IMR-90 (cell line): ENCODE data around the gene ERGIC1. TPM values are rescaled to one million over a fixed set of nuclear protein-coding genes. Genes with fewer than 3 reads are reported as not detected.
A peak's percentile ranks its signal among the peaks of the same experiment; 100 is the strongest.

Source experiments
- ATAC-seq: fragments of 200-7000 bp; cut with Tn5 transposase; 2 replicates; pipeline ENCODE4 v1.9.1; 2020; ENCODE audit warnings: low read depth, mild to moderate bottlenecking, moderate library complexity
- BruUV-seq: library from RNA; stranded (reverse); fragments of 400-500 nt; replicated peaks from 2 replicates; lab custom pipeline; 2021; lab: Mats Ljungman, UMichigan
- CTCF ChIA-PET: fragments of 300-600 bp; formaldehyde crosslinking; extraction: SDS; loops from one replicate; lab custom pipeline; 2021; ENCODE audit warnings: antibody characterized with exemption; lab: Yijun Ruan, JAX
- POLR2A ChIA-PET: fragments of 300-600 bp; sonication (Branson Sonifier 250); formaldehyde crosslinking; loops from one replicate; lab custom pipeline; 2022; ENCODE audit warnings: antibody characterized with exemption; ENCODE audit not compliant: unreplicated experiment; lab: Charles Lee
- DNase-seq: peaks from one replicate; pipeline ENCODE4 v3.0.0; 2013
- H2AFZ ChIP-seq: replicated peaks from 2 replicates; pipeline ENCODE3; 2013; ENCODE audit warnings: low read length, mild to moderate bottlenecking; ENCODE audit not compliant: poor library complexity
- H2AK5ac ChIP-seq: 2 replicates; pipeline ENCODE4 v1.6.1; 2013; ENCODE audit warnings: low read depth, low read length, inconsistent platforms
- H2AK9ac ChIP-seq: replicated peaks from 2 replicates; pipeline ENCODE3; 2013; ENCODE audit warnings: mild to moderate bottlenecking, low read depth, low read length, moderate library complexity; ENCODE audit not compliant: poor library complexity
- H2BK120ac ChIP-seq: 2 replicates; pipeline ENCODE4 v1.6.1; 2013; ENCODE audit warnings: low read depth, low read length, inconsistent platforms
- H2BK15ac ChIP-seq: 3 replicates; pipeline ENCODE4 v1.6.1; 2013; ENCODE audit warnings: low read depth, low read length, inconsistent platforms
- H2BK20ac ChIP-seq: 2 replicates; pipeline ENCODE4 v1.6.1; 2013; ENCODE audit warnings: low read depth, mild to moderate bottlenecking, inconsistent platforms, low read length, moderate library complexity
- H2BK5ac ChIP-seq: 2 replicates; pipeline ENCODE4 v1.6.1; 2013; ENCODE audit warnings: mild to moderate bottlenecking, low read depth, low read length, inconsistent platforms; ENCODE audit not compliant: poor library complexity, severe bottlenecking
- H3K14ac ChIP-seq: replicated peaks from 2 replicates; pipeline ENCODE4 v1.6.1; 2013; ENCODE audit warnings: low read depth, low read length, inconsistent platforms
- H3K18ac ChIP-seq: 2 replicates; pipeline ENCODE4 v1.6.1; 2013; ENCODE audit warnings: low read depth, low read length, control low read depth
- H3K23ac ChIP-seq: 2 replicates; pipeline ENCODE4 v1.6.1; 2013; ENCODE audit warnings: low read depth, low read length, inconsistent platforms
- H3K27ac ChIP-seq: 2 replicates; pipeline ENCODE4 v1.5.1; 2013; ENCODE audit warnings: mild to moderate bottlenecking, control low read depth, low read length; ENCODE audit not compliant: insufficient read depth
- H3K27me3 ChIP-seq: 2 replicates; pipeline ENCODE4 v1.6.1; 2013; ENCODE audit warnings: low read length; ENCODE audit not compliant: control insufficient read depth, insufficient read depth
- H3K36me3 ChIP-seq: 2 replicates; pipeline ENCODE4 v1.6.1; 2013; ENCODE audit warnings: low read length, mixed read lengths; ENCODE audit not compliant: control insufficient read depth, insufficient read depth
- H3K4ac ChIP-seq: 2 replicates; pipeline ENCODE4 v1.6.1; 2013; ENCODE audit warnings: low read depth, low read length, inconsistent platforms
- H3K4me1 ChIP-seq: 2 replicates; pipeline ENCODE4 v1.6.1; 2013; ENCODE audit warnings: low read length, mixed read lengths; ENCODE audit not compliant: control insufficient read depth, insufficient read depth
- H3K4me2 ChIP-seq: 2 replicates; pipeline ENCODE4 v1.6.1; 2013; ENCODE audit warnings: low read depth, mild to moderate bottlenecking, control low read depth, low read length, moderate library complexity
- H3K4me3 ChIP-seq: 2 replicates; pipeline ENCODE4 v1.5.1; 2013; ENCODE audit warnings: low read depth, mild to moderate bottlenecking, control low read depth, low read length, moderate library complexity; ENCODE audit not compliant: insufficient read depth
- H3K56ac ChIP-seq: 2 replicates; pipeline ENCODE4 v1.6.1; 2013; ENCODE audit warnings: low read length, inconsistent platforms; ENCODE audit not compliant: insufficient read depth; ENCODE audit errors: extremely low read depth
- H3K79me1 ChIP-seq, 2 experiments: 2 replicates each; pipeline ENCODE4 v1.6.1; 2013; ENCODE audit warnings: low read length in 2 of 2, inconsistent platforms in 1 of 2, low read depth in 1 of 2
- H3K9ac ChIP-seq: 2 replicates; pipeline ENCODE4 v1.6.1; 2013; ENCODE audit warnings: low read depth, low read length, control low read depth
- H3K9me1 ChIP-seq: 2 replicates; pipeline ENCODE4 v1.6.1; 2013; ENCODE audit warnings: low read length, inconsistent platforms; ENCODE audit not compliant: insufficient read depth
- H3K9me3 ChIP-seq: 2 replicates; pipeline ENCODE4 v1.6.1; 2013; ENCODE audit warnings: low read length; ENCODE audit not compliant: control insufficient read depth, insufficient read depth
- H4K20me1 ChIP-seq: 2 replicates; pipeline ENCODE4 v1.6.1; 2013; ENCODE audit warnings: low read length, inconsistent platforms; ENCODE audit not compliant: insufficient read depth
- H4K5ac ChIP-seq: 2 replicates; pipeline ENCODE4 v1.6.1; 2013; ENCODE audit warnings: mild to moderate bottlenecking, low read depth, low read length, control low read depth
- H4K8ac ChIP-seq, 2 experiments: 2 replicates each; pipeline ENCODE4 v1.6.1; 2013; ENCODE audit warnings: low read depth in 2 of 2, low read length in 2 of 2, control low read depth in 1 of 2, inconsistent platforms in 1 of 2
- H4K91ac ChIP-seq: 2 replicates; pipeline ENCODE4 v1.6.1; 2013; ENCODE audit warnings: low read depth, low read length, inconsistent platforms; ENCODE audit not compliant: insufficient read depth
- BHLHE40 ChIP-seq: fragments of 150-350 bp; IDR thresholded peaks from 2 replicates; pipeline ENCODE4 v1.6.1; 2016; ENCODE audit warnings: mild to moderate bottlenecking, low read depth, low read length
- CEBPB ChIP-seq: IDR thresholded peaks from 2 replicates; pipeline ENCODE4 v1.6.1; 2012; ENCODE audit warnings: low read depth, low read length, improper control_type of control experiment
- CHD1 ChIP-seq: IDR thresholded peaks from 2 replicates; pipeline ENCODE4 v1.6.1; 2012; ENCODE audit warnings: low read depth, low read length, improper control_type of control experiment
- ELK1 ChIP-seq: fragments of 150-350 bp; IDR thresholded peaks from 2 replicates; pipeline ENCODE4 v1.6.1; 2016; ENCODE audit warnings: low read depth, mild to moderate bottlenecking, low read length, moderate library complexity, borderline replicate concordance
- FOS ChIP-seq: fragments of 150-350 bp; IDR thresholded peaks from 2 replicates; pipeline ENCODE4 v1.6.1; 2016; ENCODE audit warnings: low read depth, low read length
- MAFK ChIP-seq: IDR thresholded peaks from 2 replicates; pipeline ENCODE4 v1.6.1; 2012; ENCODE audit warnings: low read depth, low read length, improper control_type of control experiment
- MXI1 ChIP-seq: IDR thresholded peaks from 2 replicates; pipeline ENCODE4 v1.6.1; 2012; ENCODE audit warnings: low read depth, mild to moderate bottlenecking, low read length, moderate library complexity, borderline replicate concordance
- POLR2A ChIP-seq: IDR thresholded peaks from 2 replicates; pipeline ENCODE4 v1.6.1; 2012; ENCODE audit warnings: mild to moderate bottlenecking, low read depth, low read length
- RAD21 ChIP-seq: IDR thresholded peaks from 2 replicates; pipeline ENCODE4 v1.6.1; 2012; ENCODE audit warnings: low read length, improper control_type of control experiment
- RCOR1 ChIP-seq: IDR thresholded peaks from 2 replicates; pipeline ENCODE4 v1.6.1; 2012; ENCODE audit warnings: mild to moderate bottlenecking, low read length, improper control_type of control experiment; ENCODE audit not compliant: insufficient replicate concordance
- RFX5 ChIP-seq: IDR thresholded peaks from 2 replicates; pipeline ENCODE4 v1.8.0; 2012; ENCODE audit warnings: low read depth, mild to moderate bottlenecking, low read length, moderate library complexity
- SMC3 ChIP-seq: fragments of 150-350 bp; IDR thresholded peaks from 2 replicates; pipeline ENCODE4 v1.6.1; 2016; ENCODE audit warnings: low read depth, mild to moderate bottlenecking, antibody characterized with exemption, low read length, moderate library complexity
- WGBS, 2 experiments: methylation state at CpG; one replicate each; pipeline versions ENCODE4 v1.1.5 to v1.1.7; 2013; ENCODE audit warnings: missing lambda C conversion rate in 2 of 2; ENCODE audit not compliant: insufficient read length in 1 of 2; ENCODE audit errors: extremely low coverage in 2 of 2; 5-methylcytosine and 5-hydroxymethylcytosine counted together
- dilution Hi-C: fragments of 300-500 bp; cut with HindIII; formaldehyde crosslinking; loops from one replicate; pipeline ENCODE4 v1.14.3; 2018; ENCODE audit warnings: low sequenced_read_pairs; ENCODE audit not compliant: unreplicated experiment
- in situ Hi-C: fragments of 300-500 bp; cut with MboI; formaldehyde crosslinking; loops from 3 replicates; pipeline ENCODE4 v1.14.3; 2019; ENCODE audit warnings: low sequenced_read_pairs, inconsistent platforms, mixed read lengths
- intact Hi-C: fragments of 100-400 bp; cut with micrococcal nuclease; formaldehyde crosslinking; loops from 2 replicates; pipeline ENCODE4 v1.10.0; 2022
- polyA plus RNA-seq, 3 experiments: library from polyadenylated mRNA; depleted of rRNA; stranded (reverse); fragments of >200 nt; gene quantifications; 2 replicates each; pipeline ENCODE4 v1.2.3, GENCODE V29; 2012; ENCODE audit warnings: low replicate concordance in 1 of 3
- total RNA-seq: library from RNA; depleted of rRNA; stranded (reverse); fragments of >200 nt; gene quantifications from 2 replicates; pipeline ENCODE4 v1.2.3, GENCODE V29; 2012
- TF ChIP-seq, protein P1 (sequence below): fragments of 150-350 bp; IDR thresholded peaks from 2 replicates; pipeline ENCODE4 v1.6.1; 2017; ENCODE audit warnings: mild to moderate bottlenecking, antibody characterized with exemption, low read length, low read depth
- TF ChIP-seq, protein P2 (sequence below): conservative IDR thresholded peaks from 2 replicates; pipeline ENCODE4 v1.5.1; 2012; ENCODE audit warnings: mild to moderate bottlenecking, low read depth, low read length, improper control_type of control experiment

The ERGIC1 gene
- total and polyA plus RNA-seq, 2 of the 4 experiments (the other 2 are of a cell fraction): 134 to 192 TPM

- H2AK5ac ChIP-seq: peak overlapping the region; percentile 98
- H4K8ac ChIP-seq: peak overlapping the region; percentile 71 to 79
- peak overlapping the region; percentile 19 for H3K9ac ChIP-seq
- H3K27ac ChIP-seq: peak overlapping the region; percentile 89
- peak overlapping the region; percentile 93 for H4K91ac ChIP-seq
- dilution Hi-C loops: no loop called here
- no peaks in the 10 kb centered on the region for H3K9me3 ChIP-seq
- ChIA-PET CTCF (interaction anchor here (0.7 to 3.5 kb wide), 2 partner anchors 27 to 130 kb away, joined by 3 to 18 read pairs; partner anchors contain the start of gene DUSP1), POLR2A (no interaction called here)
- 11% methylated on average over 5 of the region's 14 CpGs; no CpG with 5 or more reads in 1 of the 2 experiments for WGBS, 2 experiments
- peak overlapping the region; percentile 26 for H2AFZ ChIP-seq
- H2BK120ac ChIP-seq: peak overlapping the region; percentile 97
- no TSS peak for BruUV-seq
- H3K36me3 ChIP-seq: no peaks in the 10 kb centered on the region
- H3K9me1 ChIP-seq: peaks cover 48% of the 10 kb centered on the region
- peaks cover 24 to 64% of the 10 kb centered on the region in 2 experiments for H3K79me1 ChIP-seq
- peak; percentile 94 for DNase-seq
- peak overlapping the region; percentile 93 for H2BK5ac ChIP-seq
- peak overlapping the region; percentile 84 for H2AK9ac ChIP-seq
- peak; percentile 31 for ATAC-seq
- peak overlapping the region; percentile 19 for H3K4me2 ChIP-seq
- H4K20me1 ChIP-seq: no peaks in the 10 kb centered on the region; the same call in 1 of the 2 replicates
- H3K4ac ChIP-seq: peak overlapping the region; percentile 94
- peak overlapping the region; percentile 92 for H2BK20ac ChIP-seq
- in situ Hi-C loops: no loop called here
- peak overlapping the region; percentile 58 for H3K18ac ChIP-seq
- peak overlapping the region; percentile 94 for H3K14ac ChIP-seq
- intact Hi-C loops: no loop called here
- H2BK15ac ChIP-seq: peak overlapping the region; percentile 91
- no peaks in the 10 kb centered on the region for H3K27me3 ChIP-seq
- no peak overlapping the region for H3K4me3 ChIP-seq
- H4K5ac ChIP-seq: peak overlapping the region; percentile 23
- H3K4me1 ChIP-seq: peaks cover 49% of the 10 kb centered on the region
- H3K56ac ChIP-seq: peak overlapping the region; percentile 62
- H3K23ac ChIP-seq: peak overlapping the region; percentile 55
- no peak for TF ChIP-seq ELK1
- TF ChIP-seq, protein P1, sequence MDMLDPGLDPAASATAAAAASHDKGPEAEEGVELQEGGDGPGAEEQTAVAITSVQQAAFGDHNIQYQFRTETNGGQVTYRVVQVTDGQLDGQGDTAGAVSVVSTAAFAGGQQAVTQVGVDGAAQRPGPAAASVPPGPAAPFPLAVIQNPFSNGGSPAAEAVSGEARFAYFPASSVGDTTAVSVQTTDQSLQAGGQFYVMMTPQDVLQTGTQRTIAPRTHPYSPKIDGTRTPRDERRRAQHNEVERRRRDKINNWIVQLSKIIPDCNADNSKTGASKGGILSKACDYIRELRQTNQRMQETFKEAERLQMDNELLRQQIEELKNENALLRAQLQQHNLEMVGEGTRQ: no peak
- TF ChIP-seq RFX5: no peak
- TF ChIP-seq MAFK: peak; percentile 94
- TF ChIP-seq RAD21: no peak; the same call in 1 of the 2 replicates
- TF ChIP-seq, protein P2, sequence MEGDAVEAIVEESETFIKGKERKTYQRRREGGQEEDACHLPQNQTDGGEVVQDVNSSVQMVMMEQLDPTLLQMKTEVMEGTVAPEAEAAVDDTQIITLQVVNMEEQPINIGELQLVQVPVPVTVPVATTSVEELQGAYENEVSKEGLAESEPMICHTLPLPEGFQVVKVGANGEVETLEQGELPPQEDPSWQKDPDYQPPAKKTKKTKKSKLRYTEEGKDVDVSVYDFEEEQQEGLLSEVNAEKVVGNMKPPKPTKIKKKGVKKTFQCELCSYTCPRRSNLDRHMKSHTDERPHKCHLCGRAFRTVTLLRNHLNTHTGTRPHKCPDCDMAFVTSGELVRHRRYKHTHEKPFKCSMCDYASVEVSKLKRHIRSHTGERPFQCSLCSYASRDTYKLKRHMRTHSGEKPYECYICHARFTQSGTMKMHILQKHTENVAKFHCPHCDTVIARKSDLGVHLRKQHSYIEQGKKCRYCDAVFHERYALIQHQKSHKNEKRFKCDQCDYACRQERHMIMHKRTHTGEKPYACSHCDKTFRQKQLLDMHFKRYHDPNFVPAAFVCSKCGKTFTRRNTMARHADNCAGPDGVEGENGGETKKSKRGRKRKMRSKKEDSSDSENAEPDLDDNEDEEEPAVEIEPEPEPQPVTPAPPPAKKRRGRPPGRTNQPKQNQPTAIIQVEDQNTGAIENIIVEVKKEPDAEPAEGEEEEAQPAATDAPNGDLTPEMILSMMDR: no peak
- TF ChIP-seq POLR2A: no peak
- TF ChIP-seq SMC3: no peak; the same call in 1 of the 2 replicates
- TF ChIP-seq MXI1: no peak
- TF ChIP-seq CHD1: no peak
- TF ChIP-seq FOS: peak; percentile 78
- no peak for TF ChIP-seq BHLHE40
- TF ChIP-seq CEBPB: peak; percentile 99
- no peak for TF ChIP-seq RCOR1
These were observed 35.4 kb upstream of the ERGIC1 start for GRCh38 chr5:172798422-172799215.
